ENCODE data around the gene DLEC1.

Gene DLEC1

DNA sequence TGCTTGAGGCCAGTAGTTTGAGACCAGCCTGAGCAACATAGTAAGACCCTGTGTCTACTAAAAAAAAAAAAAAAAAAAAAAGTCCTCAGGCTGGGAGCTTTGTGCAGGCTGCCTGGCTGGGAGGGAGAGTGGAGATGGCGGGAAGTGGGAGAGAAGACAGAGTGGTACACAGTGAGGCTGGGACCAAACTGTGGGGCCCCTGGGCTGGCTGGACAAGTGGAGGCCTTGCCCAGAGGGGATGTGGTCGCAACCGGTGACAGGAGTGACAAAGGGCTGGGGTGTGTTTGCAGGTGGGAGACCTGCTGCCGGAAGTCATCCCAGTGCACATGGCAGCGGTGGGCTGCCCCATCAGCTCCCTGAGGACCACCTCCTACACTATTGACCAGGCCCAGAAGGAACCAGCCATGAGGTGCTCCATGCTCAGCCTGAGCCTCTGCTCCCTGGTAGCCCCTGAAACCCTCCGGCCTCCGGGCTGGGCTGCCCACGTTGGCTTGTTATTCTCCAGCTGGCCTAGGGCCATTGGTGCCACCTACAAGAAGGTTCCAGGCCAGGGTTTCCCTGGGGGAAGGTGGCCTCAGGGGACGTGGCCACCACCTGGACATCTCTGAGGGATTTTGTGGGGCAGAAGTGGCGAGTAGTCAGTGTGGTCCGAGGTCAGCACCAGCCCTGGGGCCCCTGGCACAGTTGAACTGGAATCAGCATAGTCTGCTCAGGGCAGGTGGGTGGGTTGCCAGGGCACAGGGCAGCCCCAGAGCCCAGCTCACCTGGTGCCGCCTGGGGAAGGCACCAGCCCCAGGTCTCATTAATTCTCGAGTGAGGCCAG, 75.3 kb downstream of the DLEC1 start:
- H3K36me3 ChIP-seq (replicated peaks; ENCODE audit: low read depth, low read length): no peaks in the 10 kb centered on the region
- no peak overlapping the region for H3K9ac ChIP-seq (ENCODE audit: low read length)
- peaks cover 26% of the 10 kb centered on the region for H3K4me1 ChIP-seq (ENCODE audit: low read length)
- H2AFZ ChIP-seq (ENCODE audit: low read depth, low read length): no peak overlapping the region
- H3K4me3 ChIP-seq (ENCODE audit: low read length): no peak overlapping the region
- H3K79me2 ChIP-seq (ENCODE audit: low read length): no peaks in the 10 kb centered on the region
- H3K4me2 ChIP-seq (ENCODE audit: low read length): peak overlapping the region; percentile 36
- H3K27ac ChIP-seq (ENCODE audit: low read length): no peak overlapping the region
- no peaks in the 10 kb centered on the region for H4K20me1 ChIP-seq (ENCODE audit: insufficient read depth, low read length)
- 0 out of 2 replicates have a peak, but pooled peaks cover 3% of the 10 kb centered on the region for H3K27me3 ChIP-seq (ENCODE audit: low read depth, low read length)
- TF ChIP-seq EZH2phosphoT487 (IDR thresholded peaks at IDR 0.05; ENCODE audit: low read depth): no peak
- TF ChIP-seq, protein P1, sequence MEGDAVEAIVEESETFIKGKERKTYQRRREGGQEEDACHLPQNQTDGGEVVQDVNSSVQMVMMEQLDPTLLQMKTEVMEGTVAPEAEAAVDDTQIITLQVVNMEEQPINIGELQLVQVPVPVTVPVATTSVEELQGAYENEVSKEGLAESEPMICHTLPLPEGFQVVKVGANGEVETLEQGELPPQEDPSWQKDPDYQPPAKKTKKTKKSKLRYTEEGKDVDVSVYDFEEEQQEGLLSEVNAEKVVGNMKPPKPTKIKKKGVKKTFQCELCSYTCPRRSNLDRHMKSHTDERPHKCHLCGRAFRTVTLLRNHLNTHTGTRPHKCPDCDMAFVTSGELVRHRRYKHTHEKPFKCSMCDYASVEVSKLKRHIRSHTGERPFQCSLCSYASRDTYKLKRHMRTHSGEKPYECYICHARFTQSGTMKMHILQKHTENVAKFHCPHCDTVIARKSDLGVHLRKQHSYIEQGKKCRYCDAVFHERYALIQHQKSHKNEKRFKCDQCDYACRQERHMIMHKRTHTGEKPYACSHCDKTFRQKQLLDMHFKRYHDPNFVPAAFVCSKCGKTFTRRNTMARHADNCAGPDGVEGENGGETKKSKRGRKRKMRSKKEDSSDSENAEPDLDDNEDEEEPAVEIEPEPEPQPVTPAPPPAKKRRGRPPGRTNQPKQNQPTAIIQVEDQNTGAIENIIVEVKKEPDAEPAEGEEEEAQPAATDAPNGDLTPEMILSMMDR (IDR thresholded peaks at IDR 0.05; ENCODE audit: low read depth, low read length): no peak
- H3K9me3 ChIP-seq (ENCODE audit: insufficient read depth, low read length): no peaks in the 10 kb centered on the region

DNA sequence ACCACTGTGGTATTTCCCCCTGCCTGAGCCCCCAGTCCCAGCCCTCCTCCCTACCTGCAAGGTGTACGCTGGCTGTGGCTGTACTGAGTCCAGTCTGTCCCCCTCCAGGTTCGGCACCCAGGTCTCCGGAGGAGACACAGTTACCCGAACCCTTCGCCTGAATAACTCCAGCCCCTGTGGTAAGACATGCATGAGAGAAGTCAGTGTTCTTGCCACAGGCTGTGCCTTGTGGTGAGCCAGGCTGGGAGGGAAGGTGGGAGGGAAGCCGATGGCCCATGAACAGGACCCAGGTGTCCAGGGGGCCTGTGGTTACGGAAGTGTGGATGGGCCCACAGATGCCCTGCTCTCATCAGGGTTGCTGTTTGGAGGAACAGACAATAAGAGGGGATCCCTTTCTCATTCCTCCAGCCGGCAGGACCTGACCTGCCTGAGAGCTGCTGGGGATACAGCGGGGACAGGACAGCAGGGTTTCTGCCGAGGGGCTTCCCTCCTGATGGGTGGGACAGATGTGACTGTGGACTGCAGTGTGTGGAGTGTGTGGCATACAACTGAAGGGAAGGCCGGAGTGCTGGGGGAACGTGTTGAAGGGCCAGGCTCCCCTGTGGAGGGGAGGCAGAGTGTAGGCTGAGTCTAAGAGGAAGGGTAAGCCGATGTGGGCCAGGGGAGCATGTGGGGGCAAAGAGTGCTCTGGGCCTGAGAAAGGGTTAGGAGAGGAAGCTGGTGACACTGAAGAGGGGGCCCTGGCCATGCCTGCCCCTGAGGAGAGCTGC, 76.1 kb downstream of the DLEC1 start:
- no peak overlapping the region for H3K4me3 ChIP-seq (ENCODE audit: low read length)
- H3K9me3 ChIP-seq (ENCODE audit: insufficient read depth, low read length): no peaks in the 10 kb centered on the region
- no peak overlapping the region for H2AFZ ChIP-seq (ENCODE audit: low read depth, low read length)
- no peaks in the 10 kb centered on the region for H4K20me1 ChIP-seq (ENCODE audit: insufficient read depth, low read length)
- TF ChIP-seq EZH2phosphoT487 (IDR thresholded peaks at IDR 0.05; ENCODE audit: low read depth): no peak
- TF ChIP-seq, protein P1 (IDR thresholded peaks at IDR 0.05; ENCODE audit: low read depth, low read length): no peak
- peaks cover 26% of the 10 kb centered on the region for H3K4me1 ChIP-seq (ENCODE audit: low read length)
- H3K4me2 ChIP-seq (ENCODE audit: low read length): peak overlapping the region; percentile 36
- H3K79me2 ChIP-seq (ENCODE audit: low read length): no peaks in the 10 kb centered on the region
- H3K27ac ChIP-seq (ENCODE audit: low read length): no peak overlapping the region
- no peaks in the 10 kb centered on the region for H3K36me3 ChIP-seq (replicated peaks; ENCODE audit: low read depth, low read length)
- 0 out of 2 replicates have a peak, but pooled peaks cover 3% of the 10 kb centered on the region for H3K27me3 ChIP-seq (ENCODE audit: low read depth, low read length)
- H3K9ac ChIP-seq (ENCODE audit: low read length): no peak overlapping the region

DNA sequence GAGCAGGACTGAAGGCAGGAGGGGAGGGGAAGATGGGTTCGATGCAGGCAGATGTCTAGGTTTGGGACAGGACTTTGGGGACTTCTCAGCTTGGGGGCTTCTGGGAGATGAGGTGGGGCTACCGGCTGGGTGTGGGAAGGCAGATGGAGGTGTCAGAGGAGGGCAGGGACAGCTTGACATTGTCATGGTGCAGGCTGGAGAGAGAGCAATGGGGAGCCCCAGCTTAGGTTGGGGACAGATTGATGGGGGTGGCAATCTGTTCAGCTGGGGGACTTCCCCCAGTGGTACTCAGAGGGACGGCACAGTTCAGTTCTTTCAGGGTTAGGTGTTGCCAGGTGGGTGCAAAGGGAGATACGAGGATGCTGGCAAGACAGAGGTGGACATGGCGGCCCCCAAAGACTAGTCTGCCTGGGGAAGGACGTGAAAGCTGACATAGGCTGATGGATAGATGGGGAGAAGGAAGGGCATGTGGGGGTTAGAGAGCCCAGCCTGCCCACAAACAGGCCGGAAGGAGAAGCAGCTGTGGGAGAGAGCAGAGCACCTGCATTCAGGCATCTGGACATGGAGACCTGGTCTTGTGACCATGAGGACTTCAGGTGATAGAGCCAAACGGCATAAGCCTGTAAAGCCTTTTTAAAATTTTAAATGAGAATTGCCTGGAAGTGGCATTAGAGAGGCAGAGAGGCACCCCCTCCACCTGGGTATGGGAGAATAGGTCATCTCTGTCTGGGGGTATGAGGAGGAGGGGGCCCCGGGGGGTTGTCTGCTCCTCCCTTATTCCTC, 76.8 kb downstream of the DLEC1 start:
- Histone ChIP-seq H3K79me2 (ENCODE audit: low read length) (no peaks in the 10 kb centered on the region), H3K9me3 (ENCODE audit: insufficient read depth, low read length) (no peaks in the 10 kb centered on the region), H3K9ac (ENCODE audit: low read length) (no peak overlapping the region), H3K4me2 (ENCODE audit: low read length) (peak overlapping the region; percentile 36), H3K36me3 (replicated peaks; ENCODE audit: low read depth, low read length) (no peaks in the 10 kb centered on the region), H3K4me3 (ENCODE audit: low read length) (no peak overlapping the region), H3K27me3 (ENCODE audit: low read depth, low read length) (0 out of 2 replicates have a peak, but pooled peaks cover 3% of the 10 kb centered on the region), H3K4me1 (ENCODE audit: low read length) (peaks cover 26% of the 10 kb centered on the region), H2AFZ (ENCODE audit: low read depth, low read length) (no peak overlapping the region), H3K27ac (ENCODE audit: low read length) (no peak overlapping the region), H4K20me1 (ENCODE audit: insufficient read depth, low read length) (no peaks in the 10 kb centered on the region)
- TF ChIP-seq EZH2phosphoT487 (IDR thresholded peaks at IDR 0.05; ENCODE audit: low read depth): no peak
- TF ChIP-seq, protein P1 (IDR thresholded peaks at IDR 0.05; ENCODE audit: low read depth, low read length): no peak
